Epidermal melanocyte (primary cell): ENCODE results near the gene ASMTL.
"Not testable (repeated sequence)": the region's sequence is repeated elsewhere in the genome, so short reads cannot be mapped to it uniquely, and the experiment has no call there.

Experiments
- DNase-seq: peaks from one replicate; pipeline ENCODE4 v3.0.0; 2011; ENCODE audit warnings: low spot score; ENCODE audit not compliant: insufficient read length

Gene ASMTL

DNA sequence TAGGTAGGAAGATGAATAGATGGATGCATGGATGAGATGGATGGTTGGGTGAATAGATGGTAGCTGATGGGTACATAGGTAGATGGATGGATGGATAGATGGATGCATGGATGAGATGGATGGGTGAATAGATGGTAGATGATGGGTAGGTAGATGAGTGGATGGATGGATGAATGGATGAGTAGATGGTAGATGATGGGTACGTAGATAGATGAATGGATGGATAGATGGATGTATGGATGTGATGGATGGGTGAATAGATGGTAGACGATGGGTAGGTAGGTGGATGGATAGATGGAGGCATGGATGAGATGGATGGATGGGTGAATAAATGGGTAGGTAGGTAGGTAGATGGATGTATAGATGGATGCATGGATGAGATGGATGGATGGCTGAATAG lies 46.9 kb downstream of the ASMTL start:
- not testable (repeated sequence) for DNase-seq

DNA sequence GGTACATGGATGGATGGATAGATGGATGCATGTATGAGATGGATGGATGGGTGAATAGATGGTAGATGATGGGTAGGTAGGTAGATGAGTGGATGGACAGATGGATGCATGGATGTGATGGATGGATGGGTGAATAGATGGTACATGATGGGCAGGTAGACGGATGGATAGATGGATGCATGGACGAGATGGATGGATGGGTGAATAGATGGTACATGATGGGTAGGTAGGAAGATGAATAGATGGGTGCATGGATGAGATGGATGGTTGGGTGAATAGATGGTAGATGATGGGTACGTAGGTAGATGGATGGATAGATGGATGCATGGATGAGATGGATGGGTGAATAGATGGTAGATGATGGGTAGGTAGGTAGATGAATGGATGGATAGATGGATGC lies 48.8 kb downstream of the ASMTL start:
- DNase-seq: not testable (repeated sequence)

DNA sequence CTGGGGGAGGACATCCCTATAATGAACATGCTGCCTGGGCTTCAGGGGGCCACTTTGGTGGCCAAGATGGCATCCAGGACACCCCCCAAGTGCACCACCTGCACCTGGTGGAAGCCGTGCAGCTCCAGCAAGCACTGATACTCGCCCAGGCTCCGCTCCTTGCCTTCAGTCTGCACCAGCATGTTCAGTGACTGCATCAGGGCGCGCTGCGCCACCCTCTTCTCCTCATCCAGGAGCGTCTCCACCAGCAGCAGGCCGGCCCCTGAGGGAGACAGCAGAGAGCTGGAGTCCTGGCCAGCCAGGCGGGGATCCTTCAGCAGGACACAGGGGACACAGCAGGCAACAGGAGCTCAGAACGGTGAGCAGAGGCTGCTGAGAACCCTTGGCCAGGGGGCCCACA lies 49.5 kb downstream of the ASMTL start:
- DNase-seq: no peak

DNA sequence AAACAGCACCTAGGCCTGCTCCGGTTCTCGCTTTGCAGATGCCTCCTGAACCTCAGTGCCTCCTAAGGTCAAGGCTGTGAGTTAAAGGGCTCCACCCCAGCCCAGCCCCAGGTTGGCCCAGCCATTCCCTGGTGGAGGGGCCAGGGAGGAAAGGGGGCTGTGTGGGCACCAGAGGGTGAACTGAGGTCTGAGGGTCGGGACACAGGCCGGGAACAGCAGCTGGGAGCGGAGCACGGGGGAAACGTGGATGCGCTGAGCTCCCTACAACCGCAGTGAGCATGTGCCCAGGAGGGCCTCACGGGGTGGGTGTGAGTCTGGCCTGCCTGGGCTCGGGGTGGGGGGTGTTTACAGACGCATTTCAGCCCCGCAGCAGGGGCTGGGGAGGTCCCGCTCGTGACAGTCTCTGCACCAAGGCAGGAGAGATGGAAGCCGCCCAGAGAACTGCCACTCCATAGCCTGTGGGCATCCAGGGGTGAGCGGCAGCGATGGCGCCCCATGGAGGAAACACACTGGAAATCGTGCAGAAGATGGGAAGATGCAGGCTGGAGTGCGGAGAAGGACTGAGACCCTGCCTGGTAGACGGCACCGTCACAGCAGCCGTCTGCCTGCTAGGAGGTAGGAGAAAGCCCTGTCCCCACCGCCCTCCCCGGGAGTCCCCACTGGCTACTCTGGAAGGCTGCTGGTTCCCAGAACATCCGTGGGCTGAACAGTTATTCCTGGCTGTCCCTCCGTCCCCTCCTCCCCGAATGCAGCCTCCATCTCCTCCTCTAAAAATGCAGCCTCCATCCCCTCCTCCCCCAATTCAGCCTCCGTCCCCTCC lies 50.9 kb downstream of the ASMTL start:
- DNase-seq: no peak

DNA sequence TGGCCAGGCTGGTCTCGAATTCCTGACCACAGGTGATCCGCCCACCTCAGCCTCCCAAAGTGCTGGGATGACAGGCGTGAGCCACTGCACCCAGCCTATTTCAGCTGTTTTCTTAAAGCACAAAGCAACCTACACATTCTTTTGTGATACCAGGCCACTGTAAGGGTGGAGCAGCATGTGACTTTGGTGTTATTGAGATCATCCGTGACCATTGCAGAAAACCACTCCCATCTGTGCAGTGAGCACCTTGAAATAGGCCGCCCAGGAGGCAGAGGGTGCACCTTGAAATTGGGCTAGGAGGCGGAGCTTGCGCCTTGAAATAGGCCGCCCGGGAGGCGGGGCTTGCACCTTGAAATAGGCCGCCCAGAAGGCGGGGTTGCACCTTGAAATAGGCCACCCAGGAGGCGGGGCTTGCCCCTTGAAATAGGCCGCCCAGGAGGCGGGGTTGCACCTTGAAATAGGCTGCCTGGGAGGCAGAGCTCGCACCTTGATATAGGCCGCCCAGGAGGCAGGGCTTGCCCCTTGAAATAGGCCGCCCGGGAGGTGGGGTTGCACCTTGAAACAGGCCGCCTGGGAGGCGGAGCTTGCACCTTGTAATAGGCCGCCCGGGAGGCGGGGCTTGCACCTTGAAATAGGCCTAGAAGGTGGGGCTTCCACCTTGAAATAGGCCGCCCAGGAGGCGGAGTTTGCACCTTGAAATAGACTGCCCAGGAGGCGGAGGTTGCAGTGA lies 51.8 kb downstream of the ASMTL start:
- DNase-seq: no peak

DNA sequence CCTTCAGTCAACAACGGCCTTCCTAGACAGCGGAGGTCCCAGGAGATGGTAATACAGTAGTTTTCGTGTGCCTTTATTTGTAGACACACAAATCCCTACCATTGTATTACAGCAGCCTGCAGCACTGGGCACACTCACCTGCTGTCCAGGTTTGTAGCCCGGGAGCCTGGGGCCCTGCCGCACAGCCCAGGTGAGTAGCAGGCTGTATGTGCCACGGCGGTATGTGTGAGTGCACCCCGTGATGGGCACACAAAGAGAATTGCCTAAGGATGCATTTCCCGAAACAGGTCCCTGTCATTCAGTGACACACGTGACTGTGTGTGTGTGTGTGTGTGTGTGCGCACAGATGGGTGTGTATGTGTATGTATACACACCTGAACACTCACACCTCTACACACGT lies 52.7 kb downstream of the ASMTL start:
- no peak for DNase-seq

DNA sequence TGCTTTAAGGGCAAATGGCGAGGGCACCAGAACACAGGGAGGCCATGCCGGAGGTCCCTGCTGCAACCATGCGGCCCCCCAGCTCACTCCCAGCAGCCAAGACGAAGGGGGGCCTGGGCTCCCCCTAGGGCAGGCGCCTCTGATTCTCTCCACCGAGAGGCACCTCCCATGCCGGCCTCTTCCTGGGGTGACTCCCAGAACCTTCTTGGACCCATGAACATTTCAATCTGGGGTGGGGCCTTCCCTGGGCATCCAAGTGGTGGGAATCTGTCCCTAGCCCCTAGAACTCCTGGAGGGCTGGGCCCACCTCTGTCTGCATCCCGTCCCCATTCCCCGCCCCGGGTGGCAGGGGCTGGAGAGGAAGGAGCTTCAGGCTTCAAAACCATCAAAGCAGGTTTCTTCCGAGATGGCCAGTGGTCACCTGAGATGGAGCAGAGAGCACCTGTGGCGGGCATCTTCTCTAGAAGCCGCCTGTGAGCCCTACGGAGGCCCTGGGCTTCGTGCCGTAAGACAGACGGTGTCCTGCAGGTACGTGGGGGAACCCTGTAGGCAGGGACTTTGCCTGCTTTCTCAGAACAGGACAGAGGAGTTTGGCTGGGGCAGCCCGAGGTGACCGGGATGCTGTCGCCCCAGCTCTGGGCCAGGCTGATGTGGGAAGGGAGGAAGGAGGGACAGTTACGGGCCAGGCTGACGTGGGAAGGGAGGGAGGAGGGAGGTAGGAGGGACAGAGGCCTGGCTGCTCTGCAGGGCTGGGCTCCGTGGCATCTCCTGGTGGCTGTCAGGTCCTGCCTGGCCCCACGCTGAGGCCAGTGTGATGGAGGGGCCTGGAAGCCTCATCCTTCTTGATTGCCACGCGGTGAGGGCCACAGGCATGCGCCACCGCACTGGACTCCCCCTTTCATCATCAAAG lies 54.0 kb downstream of the ASMTL start:
- no peak for DNase-seq

DNA sequence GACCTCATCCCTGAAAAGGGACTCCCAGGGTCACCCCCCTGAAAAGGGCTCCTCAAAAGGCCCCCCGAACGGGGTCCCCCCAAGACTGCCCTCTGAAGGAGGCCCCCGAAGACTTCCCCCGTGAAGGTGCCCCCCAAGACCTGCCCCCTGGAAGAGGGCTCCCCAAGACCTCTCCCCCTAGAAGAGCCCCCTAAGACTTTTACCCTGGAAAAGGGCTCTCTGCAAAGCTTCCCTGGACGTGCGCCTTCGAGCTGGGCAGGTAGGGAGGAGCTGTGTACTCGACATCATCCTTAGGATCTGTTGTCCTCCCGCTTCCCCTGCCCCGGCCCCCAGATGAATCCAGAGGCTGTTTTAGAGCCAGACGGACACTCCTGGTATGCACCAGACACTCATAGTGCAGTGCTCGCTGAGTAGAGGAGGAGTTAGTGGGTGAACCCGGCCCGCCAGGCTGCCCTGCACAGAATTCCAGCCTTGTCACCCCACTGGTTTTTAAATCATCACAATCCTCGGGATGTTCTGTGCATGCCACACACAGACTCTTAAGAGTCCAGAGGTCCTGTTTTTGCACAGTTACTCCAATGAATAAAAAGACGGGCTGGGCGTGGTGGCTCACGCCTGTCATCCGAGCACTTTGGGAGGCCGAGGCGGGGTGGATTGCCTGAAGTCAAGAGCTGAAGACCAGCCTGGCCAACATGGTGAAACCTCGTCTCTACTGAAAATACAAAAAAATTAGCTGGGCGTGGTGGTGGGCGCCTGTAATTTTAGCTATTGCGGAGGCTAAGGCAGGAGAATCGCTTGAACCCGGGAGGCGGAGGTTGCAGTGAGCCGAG lies 55.1 kb downstream of the ASMTL start:
- no peak for DNase-seq

DNA sequence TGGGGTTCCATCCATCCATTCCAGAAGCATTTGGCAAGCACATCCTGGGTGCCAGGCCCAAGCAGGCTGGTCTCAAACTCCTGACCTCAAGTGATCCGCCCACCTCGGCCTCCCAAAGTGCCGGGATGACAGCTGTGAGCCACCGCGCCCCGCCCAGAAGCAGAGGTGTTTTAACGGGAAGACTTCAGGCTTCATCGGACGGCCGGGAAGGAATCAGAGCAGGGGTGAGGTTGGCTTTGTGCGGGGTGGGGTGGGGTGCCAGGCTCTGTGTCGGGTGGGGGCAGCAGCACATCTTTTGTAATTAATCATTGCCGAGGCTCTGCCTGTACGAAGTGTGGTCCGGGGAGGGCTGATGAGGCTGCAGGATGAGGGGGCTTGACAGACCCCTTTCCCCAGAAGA lies 55.7 kb downstream of the ASMTL start:
- no peak for DNase-seq

DNA sequence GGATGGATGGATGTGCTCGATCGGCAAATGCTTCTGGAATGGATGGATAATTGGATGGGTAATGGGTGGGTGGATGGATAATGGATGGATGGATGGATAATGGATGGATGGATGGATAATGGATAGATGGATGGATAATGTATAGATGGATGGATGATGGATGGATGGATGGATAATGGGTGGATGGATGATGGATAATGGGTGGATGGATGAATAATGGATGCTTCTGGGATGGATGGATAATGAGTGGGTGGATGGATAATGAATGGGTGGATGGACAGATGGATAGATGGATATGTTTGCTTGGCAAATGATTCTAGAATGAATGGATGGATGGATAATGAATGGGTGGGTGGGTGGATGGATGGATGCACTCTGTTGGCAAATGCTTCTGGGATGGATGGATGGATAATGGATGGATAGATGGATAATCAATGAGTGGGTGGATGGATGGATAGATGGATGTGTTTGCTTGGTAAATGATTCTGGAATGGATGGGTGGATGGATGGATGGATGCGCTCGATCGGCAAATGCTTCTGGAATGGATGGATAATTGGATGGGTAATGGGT lies 57.0 kb downstream of the ASMTL start:
- DNase-seq: no peak

DNA sequence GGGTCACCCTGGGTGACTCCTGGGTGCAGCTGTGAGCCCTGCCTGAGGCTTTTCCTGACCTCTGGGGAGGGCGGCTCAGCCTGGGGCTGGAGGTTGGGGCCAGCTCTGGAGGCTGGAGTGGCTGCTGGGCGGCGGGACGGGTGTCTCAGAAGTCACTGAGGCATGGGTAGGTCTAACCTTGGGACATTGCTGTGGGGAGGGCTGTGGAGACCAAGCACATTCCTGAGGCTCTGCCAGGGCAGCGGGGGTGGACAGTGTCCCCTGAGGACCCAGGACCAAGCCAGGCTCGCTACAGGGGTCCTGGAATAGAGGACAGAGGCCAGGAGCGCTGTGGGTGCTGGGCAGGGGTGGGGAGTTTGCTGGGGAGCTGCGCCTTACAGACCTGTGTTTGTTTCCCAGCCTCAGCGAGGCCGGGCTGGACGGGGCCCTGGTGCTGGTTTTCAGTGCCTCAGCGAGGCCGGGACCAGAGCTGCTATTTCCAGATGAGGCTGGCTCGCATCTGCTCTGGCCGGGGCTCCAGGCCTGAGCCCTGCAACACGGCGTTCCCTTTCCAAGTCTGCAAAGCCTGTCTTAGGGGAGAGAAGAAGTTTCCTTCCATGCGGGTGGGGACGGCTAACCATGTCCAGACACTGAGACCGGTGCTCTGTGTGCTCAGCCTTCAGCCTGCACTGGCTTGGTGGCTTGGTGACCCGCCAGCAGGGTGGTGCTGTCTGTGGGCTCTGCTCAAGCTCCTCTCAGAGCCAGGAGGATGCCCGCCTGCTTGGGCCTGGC lies 57.8 kb downstream of the ASMTL start:
- DNase-seq: no peak

DNA sequence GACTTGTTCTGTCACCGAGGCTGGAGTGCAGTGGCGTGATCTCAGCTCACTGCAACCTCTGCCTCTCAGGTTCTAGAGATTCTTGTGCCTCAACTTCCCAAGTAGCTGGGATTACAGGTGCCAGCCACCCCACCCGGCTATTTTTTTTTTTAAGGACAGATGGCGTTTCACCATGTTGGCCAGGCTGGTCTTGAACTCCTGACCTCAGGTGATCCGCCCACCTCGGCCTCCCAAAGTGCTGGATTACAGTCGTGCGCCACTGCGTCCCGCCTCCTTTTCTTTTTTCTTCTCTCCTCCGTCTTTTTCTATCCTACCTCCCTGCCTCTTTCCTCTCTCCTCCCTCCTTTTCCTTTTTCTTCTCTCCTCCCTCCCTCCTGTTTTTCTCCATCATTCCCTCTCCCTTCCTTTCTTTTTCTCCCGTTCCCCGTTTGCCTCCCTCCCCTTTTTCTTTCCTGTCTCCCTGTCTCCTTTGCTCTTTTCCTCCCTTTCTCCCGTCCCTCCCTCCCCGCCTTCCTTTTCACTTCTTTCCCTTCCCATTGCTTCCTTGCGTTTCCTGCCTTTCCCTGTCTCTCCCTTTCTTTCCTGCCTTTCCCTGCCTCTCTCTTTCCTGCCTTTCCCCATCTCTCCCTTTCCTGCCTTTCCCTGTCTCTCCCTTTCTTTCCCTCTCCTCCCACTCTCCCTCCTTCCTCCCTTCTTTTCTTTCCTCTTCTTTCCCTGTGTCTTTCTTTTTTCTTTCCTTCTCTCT lies 58.7 kb downstream of the ASMTL start:
- no peak for DNase-seq

DNA sequence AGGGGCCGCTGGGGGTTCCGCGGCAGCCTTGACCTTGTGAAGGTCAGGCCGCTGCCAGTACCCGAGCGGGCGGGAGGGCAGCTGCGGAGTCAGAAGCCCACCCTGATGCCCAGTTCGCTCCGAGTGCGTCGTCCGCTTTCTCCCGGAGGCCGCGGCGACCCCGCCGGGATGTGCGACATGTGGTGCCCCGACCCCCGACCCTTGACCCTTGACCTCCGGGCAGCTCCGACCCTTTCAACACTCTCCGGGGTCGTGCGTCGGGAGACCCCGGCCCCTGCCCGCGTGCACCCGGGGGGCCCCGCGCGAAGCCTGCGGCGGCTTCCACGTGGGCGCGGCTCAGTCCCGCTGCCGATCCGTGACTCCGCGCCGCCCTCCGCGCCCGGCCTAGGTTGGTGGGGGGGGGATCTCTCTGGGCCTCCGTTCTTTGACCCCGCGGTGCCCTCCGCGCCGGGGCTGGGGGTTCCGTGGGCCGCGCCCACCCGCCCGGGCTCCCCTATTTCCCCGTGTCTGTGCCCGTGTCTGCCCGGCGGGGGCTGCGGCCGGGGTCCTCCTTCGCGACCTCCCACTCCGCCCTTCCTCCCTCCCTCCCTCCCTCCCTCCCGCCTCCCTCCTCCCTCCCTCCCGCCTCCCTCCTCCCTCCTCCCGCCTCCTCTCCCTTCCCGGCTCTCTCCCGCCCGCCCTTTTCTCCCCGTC lies 60.2 kb downstream of the ASMTL start:
- DNase-seq: peak; percentile 70

DNA sequence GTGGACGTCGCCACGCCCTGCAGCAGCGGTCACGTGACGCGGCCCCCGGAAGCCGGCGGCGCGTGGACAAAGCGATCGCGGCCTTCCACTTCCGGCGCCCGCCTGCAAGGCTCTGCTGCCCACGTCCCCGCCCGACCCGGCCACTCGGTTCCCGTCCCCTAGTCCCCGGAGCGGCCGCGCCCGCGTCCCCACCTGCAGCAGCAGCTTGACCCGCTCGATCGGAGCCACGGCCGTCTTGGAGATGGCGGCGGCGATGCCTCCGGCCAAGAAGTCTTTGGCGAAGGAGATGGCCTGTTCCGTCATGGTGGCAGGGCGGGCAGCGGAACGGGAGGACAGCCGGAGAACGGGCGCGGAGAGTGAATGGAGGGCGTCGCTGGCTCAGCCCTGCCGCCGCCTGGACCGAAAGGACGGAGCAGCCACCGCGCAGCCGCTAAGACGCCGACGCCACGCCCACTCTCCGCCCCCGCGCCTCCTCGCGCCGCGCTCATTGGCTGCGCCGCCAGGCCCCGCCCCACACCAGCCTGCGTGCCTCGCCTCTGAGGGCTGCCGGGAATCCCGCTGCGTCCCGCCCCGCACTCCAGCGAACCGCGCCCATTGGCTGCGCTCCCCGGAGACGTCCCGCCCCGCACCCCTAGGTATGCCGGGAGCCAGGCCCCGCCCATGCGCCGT lies 60.9 kb downstream of the ASMTL start, which contains the start of gene SLC25A6:
SLC25A6 (minus strand) TSS at position 407 of the 669 bp plus-strand sequence; CDS start at position 303, 104 bp downstream.
- peak; percentile 96 for DNase-seq

DNA sequence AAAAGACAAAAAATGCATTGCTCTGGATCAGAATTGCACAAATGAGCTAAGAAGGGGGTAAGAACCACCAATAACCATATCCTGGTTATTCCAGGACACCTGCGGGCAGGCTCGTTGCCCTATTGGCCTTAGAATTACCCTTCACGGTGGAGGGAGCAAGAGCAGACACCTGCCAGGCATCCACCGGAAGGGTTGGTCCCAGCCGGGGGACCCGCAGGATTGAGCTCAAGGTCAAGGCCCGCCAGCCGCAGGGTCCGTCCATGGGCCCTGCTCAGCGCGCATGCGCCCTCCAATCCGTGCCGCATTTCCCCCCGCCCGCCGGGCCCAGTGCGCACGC lies 61.4 kb downstream of the ASMTL start:
- peak; percentile 97 for DNase-seq

DNA sequence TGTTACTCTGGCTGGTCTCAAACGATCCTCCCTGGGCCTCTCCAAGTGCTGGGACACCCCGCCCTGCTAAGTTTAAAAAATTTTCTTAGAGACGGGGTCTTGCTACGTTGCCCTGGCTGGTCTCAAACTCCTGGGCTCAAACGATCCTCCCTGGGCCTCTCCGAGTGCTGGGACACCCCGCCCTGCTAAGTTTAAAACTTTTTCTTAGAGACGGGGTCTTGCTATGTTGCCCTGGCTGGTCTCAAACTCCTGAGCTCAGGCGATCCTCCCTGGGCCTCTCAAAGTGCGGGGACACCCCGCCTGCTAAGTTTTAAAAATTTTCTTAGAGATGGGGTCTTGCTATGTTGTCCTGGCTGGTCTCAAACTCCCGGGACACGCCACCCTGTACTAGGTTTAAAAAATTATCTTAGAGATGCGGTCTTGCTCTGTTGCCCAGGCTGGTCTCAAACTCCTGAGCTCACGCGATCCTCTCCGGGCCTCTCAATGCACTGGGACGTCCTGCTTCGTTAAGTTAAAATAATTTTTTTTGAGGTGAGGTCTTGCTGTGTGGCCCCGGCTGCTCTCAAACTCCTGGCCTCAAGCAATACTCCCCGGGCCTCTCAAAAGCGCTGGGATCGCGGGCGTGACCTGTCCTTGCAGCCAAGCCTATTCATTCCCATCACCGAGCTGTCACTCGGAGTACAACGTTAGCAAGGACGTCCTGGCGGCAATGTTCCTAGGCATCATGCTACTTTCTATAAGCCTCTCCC lies 61.9 kb downstream of the ASMTL start:
- DNase-seq: no peak

DNA sequence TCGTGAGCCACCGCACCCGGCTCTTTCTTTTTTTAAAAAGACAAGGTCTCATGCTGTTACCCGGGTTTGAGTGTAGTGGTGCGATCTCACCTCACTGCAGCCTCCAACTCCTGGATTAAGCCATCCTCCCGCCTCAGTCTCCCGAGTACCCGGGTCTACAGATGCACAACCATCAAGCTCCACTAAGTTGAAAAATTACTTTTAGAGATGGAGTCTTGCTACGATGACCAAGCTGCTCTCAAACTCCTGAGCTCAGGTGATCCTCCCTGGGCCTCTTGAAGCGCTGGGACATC lies 62.8 kb downstream of the ASMTL start:
- no peak for DNase-seq
